A673 (cell line): ENCODE data around the gene TENM4.

Experiments
- EZH2 ChIP-seq: fragments of 200-600 bp; sonication (generic); IDR thresholded peaks from 2 replicates; pipeline ENCODE4 v1.6.1; 2017; ENCODE audit warnings: borderline replicate concordance, low read depth, mild to moderate bottlenecking, mixed read lengths, antibody characterized with exemption, low read length; ENCODE audit not compliant: poor library complexity, severe bottlenecking
- TF ChIP-seq, protein P1 (sequence below): fragments of 300-800, 200-600 bp; sonication (generic); conservative IDR thresholded peaks from 2 replicates; pipeline ENCODE4 v1.5.1; 2017; ENCODE audit warnings: low read depth, mild to moderate bottlenecking, antibody characterized with exemption, low read length, moderate library complexity, mixed read lengths

DNA sequence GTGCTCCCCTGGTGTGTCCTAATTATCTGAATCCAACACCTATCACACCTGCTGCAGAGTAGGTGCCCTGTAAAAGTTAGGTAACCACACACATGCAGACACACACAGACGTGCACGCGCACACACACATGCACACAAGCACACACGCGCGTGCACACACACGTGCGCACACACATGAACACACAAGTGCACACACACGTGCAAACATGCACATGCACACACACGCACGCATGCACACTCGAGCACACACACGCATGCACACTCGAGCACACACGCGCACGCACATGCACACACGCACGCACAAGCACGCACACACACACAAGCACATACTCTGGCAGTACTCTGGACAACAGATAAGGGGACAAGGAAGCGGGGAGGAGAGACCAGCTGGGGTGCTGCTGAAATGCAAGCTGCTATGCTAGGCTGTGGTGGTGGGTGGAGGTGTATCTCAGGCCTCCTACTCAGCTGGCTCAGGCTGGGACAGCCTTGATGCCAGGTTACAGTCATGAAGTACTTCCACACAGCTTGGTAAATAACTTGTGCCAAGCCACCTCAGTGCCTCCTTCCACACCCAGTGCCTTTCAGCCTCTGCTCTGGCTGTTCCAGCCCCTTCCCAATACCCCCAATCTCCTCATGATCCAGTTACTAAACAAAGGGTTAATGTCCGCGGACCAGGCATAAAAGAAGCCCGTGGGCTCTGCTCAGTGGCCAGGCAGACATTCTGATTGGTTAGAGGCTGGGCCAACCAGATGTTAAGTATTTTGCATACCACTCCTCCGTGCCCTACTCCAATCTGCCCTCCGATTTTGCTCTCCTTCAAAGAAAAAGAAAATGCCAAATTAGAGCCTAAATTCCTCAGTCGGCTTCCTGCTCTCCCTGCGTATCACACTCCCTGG is 374.1 kb downstream of the TENM4 start:
- TF ChIP-seq, protein P1, sequence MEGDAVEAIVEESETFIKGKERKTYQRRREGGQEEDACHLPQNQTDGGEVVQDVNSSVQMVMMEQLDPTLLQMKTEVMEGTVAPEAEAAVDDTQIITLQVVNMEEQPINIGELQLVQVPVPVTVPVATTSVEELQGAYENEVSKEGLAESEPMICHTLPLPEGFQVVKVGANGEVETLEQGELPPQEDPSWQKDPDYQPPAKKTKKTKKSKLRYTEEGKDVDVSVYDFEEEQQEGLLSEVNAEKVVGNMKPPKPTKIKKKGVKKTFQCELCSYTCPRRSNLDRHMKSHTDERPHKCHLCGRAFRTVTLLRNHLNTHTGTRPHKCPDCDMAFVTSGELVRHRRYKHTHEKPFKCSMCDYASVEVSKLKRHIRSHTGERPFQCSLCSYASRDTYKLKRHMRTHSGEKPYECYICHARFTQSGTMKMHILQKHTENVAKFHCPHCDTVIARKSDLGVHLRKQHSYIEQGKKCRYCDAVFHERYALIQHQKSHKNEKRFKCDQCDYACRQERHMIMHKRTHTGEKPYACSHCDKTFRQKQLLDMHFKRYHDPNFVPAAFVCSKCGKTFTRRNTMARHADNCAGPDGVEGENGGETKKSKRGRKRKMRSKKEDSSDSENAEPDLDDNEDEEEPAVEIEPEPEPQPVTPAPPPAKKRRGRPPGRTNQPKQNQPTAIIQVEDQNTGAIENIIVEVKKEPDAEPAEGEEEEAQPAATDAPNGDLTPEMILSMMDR = no peak
- TF ChIP-seq EZH2 = no peak
